HepG2 (cell line): ENCODE measurements around the gene GRAMD1B. TPM values are rescaled to one million over a fixed set of nuclear protein-coding genes. Genes with fewer than 3 reads are reported as not detected.
"Not testable (repeated sequence)": the region's sequence is repeated elsewhere in the genome, so short reads cannot be mapped to it uniquely, and the experiment has no call there.

Source experiments
- ATAC-seq: fragments of 200-7000 bp; cut with Tn5 transposase; 3 replicates; pipeline ENCODE4 v1.9.1; 2020; ENCODE audit warnings: mild to moderate bottlenecking, moderate library complexity
- BruUV-seq: library from RNA; stranded (reverse); fragments of 400-500 nt; replicated peaks from 2 replicates; lab custom pipeline; 2021; lab: Mats Ljungman, UMichigan
- CTCF ChIA-PET: fragments of 300-600 bp; formaldehyde crosslinking; extraction: SDS; loops from one replicate; lab custom pipeline; 2021; ENCODE audit warnings: low total read pairs, inconsistent platforms, low intra/inter-chr PET ratio; lab: Yijun Ruan, JAX
- POLR2A ChIA-PET: fragments of 350-600 bp; sonication (Branson Sonifier 250); formaldehyde crosslinking; loops from one replicate; lab custom pipeline; 2020; ENCODE audit warnings: antibody characterized with exemption, inconsistent platforms; lab: Yijun Ruan, JAX
- DNase-seq: peaks from one replicate; pipeline ENCODE4 v3.0.0-alpha.2; 2015; ENCODE audit warnings: low spot score
- FAIRE-seq: peaks from 3 replicates; lab custom pipeline; 2011; peaks lifted over from hg19 to GRCh38; lab: Jason Lieb, UNC
- H2AFZ ChIP-seq: one replicate; pipeline ENCODE4 v1.6.1; 2011; ENCODE audit warnings: low read length, inconsistent platforms
- H3K27ac ChIP-seq: fragments of 300-600 bp; 3 replicates; pipeline ENCODE4 v1.8.0; 2011; ENCODE audit warnings: mixed run types, mild to moderate bottlenecking, mixed read lengths, low read length, inconsistent platforms; ENCODE audit not compliant: insufficient read depth; ENCODE audit errors: extremely low read length
- H3K27me3 ChIP-seq, 2 experiments: fragments of 200-600 bp in 1 of 2; 2 replicates in 1 of 2; 3 replicates in 1 of 2; pipeline versions ENCODE4 v1.6.0 to v1.8.0; 2011; ENCODE audit warnings: low read length in 2 of 2, mild to moderate bottlenecking in 2 of 2, moderate library complexity in 2 of 2, inconsistent platforms in 1 of 2; ENCODE audit not compliant: insufficient read depth in 2 of 2, control insufficient read depth in 1 of 2
- H3K36me3 ChIP-seq, 2 experiments: fragments of 200-600 bp in 1 of 2; replicated peaks in 1 of 2; 2 replicates in 1 of 2; 3 replicates in 1 of 2; pipeline versions ENCODE4 v1.5.1 to v1.8.0; 2011; ENCODE audit warnings: low read length in 2 of 2, inconsistent platforms in 1 of 2; ENCODE audit not compliant: insufficient read depth in 2 of 2, control insufficient read depth in 1 of 2
- H3K4me1 ChIP-seq: 2 replicates; pipeline ENCODE4 v1.5.1; 2012; ENCODE audit warnings: low read length, inconsistent platforms; ENCODE audit not compliant: insufficient read depth
- H3K4me2 ChIP-seq: 2 replicates; pipeline ENCODE4 v1.6.0; 2011; ENCODE audit warnings: low read depth, low read length, inconsistent platforms
- H3K4me3 ChIP-seq, 3 experiments: fragments of 200-600 bp in 1 of 3; sonication (generic), shearing (Covaris generic) in 1 of 3; replicated peaks in 1 of 3; 2 replicates each; pipeline ENCODE4 v1.5.1; 2011 to 2016; ENCODE audit warnings: low read length in 3 of 3, inconsistent platforms in 2 of 3, low read depth in 2 of 3, mild to moderate bottlenecking in 2 of 3, control low read depth in 1 of 3, mixed read lengths in 1 of 3; ENCODE audit not compliant: insufficient read depth in 1 of 3
- H3K79me2 ChIP-seq: one replicate; pipeline ENCODE4 v1.6.1; 2011; ENCODE audit warnings: low read length, inconsistent platforms; ENCODE audit not compliant: insufficient read depth
- H3K9ac ChIP-seq: 2 replicates; pipeline ENCODE4 v1.6.0; 2011; ENCODE audit warnings: mild to moderate bottlenecking, low read depth, low read length, inconsistent platforms; ENCODE audit not compliant: insufficient read depth
- H3K9me3 ChIP-seq: 2 replicates; pipeline ENCODE4 v1.5.1; 2012; ENCODE audit warnings: mild to moderate bottlenecking, low read length
- H4K20me1 ChIP-seq: 2 replicates; pipeline ENCODE4 v1.6.0; 2011; ENCODE audit warnings: inconsistent platforms, mild to moderate bottlenecking, low read length, moderate library complexity; ENCODE audit not compliant: insufficient read depth
- ATF1 ChIP-seq: IDR thresholded peaks from 2 replicates; pipeline ENCODE4 v1.6.1; 2016; ENCODE audit warnings: mild to moderate bottlenecking, control low read depth
- NR2F2 ChIP-seq: IDR thresholded peaks from 2 replicates; pipeline ENCODE4 v1.6.1; 2012; ENCODE audit warnings: low read depth, inconsistent platforms, borderline replicate concordance
- XBP1 ChIP-seq: sonication (generic); formaldehyde crosslinking; IDR thresholded peaks from 2 replicates; pipeline ENCODE4 v1.5.0; 2020; ENCODE audit warnings: missing genetic modification reagents
- ZNF619 ChIP-seq: sonication (generic); formaldehyde crosslinking; IDR thresholded peaks from 2 replicates; pipeline ENCODE4 v1.4.0; 2020; ENCODE audit warnings: mild to moderate bottlenecking, missing genetic modification reagents
- WGBS: methylation state at CpG from one replicate; pipeline ENCODE4 v1.1.6; 2017; ENCODE audit warnings: low lambda C conversion rate; 5-methylcytosine and 5-hydroxymethylcytosine counted together
- in situ Hi-C: cut with HindIII; loops from 2 replicates; pipeline ENCODE4 v1.10.0; 2017; ENCODE audit warnings: low pct_unique_long_range_greater_than_20kb; ENCODE audit not compliant: extremely low pct_ligation_motif_present
- intact Hi-C: fragments of 100-400 bp; cut with micrococcal nuclease; formaldehyde crosslinking; loops from one replicate; pipeline ENCODE4 v1.10.0; 2022; ENCODE audit not compliant: unreplicated experiment
- polyA plus RNA-seq, 8 experiments: library from polyadenylated mRNA; depleted of rRNA in 3 of 8; stranded (reverse) in 7 of 8; unstranded in 1 of 8; fragments of >200 nt; fragmentation: Illumina TruSeq in 4 of 8; extraction: Trizol in 4 of 8; gene quantifications; 2 replicates each; pipeline versions ENCODE4 v1.2.1 to v1.2.3, GENCODE V29; 2011 to 2016; ENCODE audit warnings: low read depth in 4 of 8, missing spikeins in 1 of 8, mixed read lengths in 1 of 8; ENCODE audit not compliant: insufficient read depth in 1 of 8
- total RNA-seq, 5 experiments: library from RNA; depleted of rRNA; stranded (reverse); fragments of >200 nt; fragmentation: Illumina TruSeq; extraction: Trizol; gene quantifications; 2 replicates each; pipeline ENCODE4 v1.2.3, GENCODE V29; 2016; ENCODE audit warnings: low read depth in 1 of 5

The GRAMD1B gene
- total and polyA plus RNA-seq, 2 of the 13 experiments (the other 11 are each of a cell fraction or from before 2014, with no cell fraction given), result 0.12 TPM; not detected in 1

DNA sequence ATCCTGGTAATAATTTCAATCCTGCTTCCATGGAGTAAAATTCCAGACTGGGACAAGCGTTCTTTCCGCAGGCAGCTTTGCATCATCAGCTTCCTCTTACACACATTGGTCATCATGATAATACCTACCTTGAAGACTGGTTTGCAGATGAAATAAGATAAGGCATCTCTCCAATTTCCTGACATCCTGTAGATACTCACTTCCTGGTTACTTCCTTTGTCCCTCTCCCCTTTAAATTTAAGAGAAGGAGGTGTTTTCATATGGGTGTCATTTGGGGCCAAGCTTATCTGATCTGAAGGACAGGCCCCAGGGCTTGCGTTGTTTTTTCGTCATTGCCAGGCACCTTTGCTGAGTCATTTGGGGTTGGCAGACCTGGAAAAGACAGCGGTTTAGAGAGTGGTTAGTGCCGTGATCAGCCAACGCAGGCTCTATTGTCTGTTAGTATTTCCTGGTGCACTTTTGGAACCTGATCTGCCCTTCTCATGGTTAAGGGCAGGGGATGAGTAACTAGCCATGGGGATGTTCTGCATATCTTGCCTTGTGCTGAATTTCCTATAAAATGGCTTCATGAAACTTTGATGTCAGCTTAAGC is 24.1 kb downstream of the GRAMD1B start (continued):
- TF ChIP-seq NR2F2 (no peak), XBP1 (no peak), ATF1 (CRISPR knock-in tag) (no peak)

DNA sequence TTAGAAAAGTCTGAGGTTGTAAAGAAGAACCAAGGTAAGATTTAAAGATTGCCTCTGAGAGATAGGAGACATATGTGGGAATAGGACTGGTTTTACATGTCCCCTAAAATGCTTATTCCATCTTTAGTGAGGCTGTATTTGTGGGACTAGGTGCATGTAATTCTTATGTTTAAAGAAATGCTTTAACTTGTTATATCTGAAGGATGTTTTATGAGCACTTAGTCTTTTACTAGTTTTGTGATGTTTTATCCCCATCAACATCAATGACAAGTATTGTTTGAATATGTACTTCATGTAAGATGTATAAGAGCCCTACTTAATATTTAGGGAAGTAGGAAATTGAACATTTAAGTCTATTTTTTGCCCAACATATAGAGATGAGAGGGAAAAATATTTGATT is 24.7 kb downstream of the GRAMD1B start:
- no peak overlapping the region for H3K4me3 ChIP-seq
- H3K27me3 ChIP-seq, result peaks cover 0 to 10% of the 10 kb centered on the region in 2 experiments; a peak in 2 of 5 replicates
- BruUV-seq, result no TSS peak
- H3K27ac ChIP-seq, result no peak overlapping the region
- no peak for ATAC-seq
- no peak overlapping the region for H2AFZ ChIP-seq
- H4K20me1 ChIP-seq, result no peaks in the 10 kb centered on the region
- H3K9me3 ChIP-seq, result no peaks in the 10 kb centered on the region
- ChIA-PET CTCF (no interaction called here), POLR2A (no interaction called here)
- no peak for TF ChIP-seq ZNF619 (CRISPR knock-in tag)
- intact Hi-C loops (no loop called here), in situ Hi-C loops (no loop called here)
- H3K9ac ChIP-seq, result no peak overlapping the region
- no peaks in the 10 kb centered on the region for H3K79me2 ChIP-seq
- no peak for FAIRE-seq
- DNase-seq, result no peak
- H3K4me2 ChIP-seq, result no peak overlapping the region
- no peaks in the 10 kb centered on the region for H3K36me3 ChIP-seq
- H3K4me1 ChIP-seq, result no peaks in the 10 kb centered on the region

DNA sequence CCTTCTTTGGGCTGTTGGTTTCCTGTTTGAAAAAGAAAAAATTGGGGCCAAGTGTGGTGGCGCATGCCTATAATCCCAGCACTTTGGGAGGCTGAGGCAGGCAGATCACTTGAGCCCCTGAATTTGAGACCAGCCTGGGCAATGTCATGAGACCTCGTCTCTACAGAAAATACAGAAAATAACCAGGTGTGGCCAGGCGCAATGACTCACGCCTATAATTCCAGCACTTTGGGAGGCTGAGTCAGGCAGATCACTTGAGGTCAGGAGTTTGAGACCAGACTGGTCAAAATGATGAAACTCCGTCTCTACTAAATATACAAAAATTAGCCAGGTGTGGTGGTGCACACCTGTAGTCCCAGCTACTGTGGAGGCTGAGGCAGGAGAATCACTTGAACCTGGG is 26.4 kb downstream of the GRAMD1B start:
- H3K27ac ChIP-seq, H3K4me3 ChIP-seq, POLR2A ChIA-PET, H4K20me1 ChIP-seq, in situ Hi-C loops, H3K27me3 ChIP-seq, H3K4me1 ChIP-seq, H3K4me2 ChIP-seq, intact Hi-C loops, H3K36me3 ChIP-seq, FAIRE-seq, CTCF ChIA-PET, H3K79me2 ChIP-seq, ATAC-seq, H3K9ac ChIP-seq, BruUV-seq, H2AFZ ChIP-seq, H3K9me3 ChIP-seq, DNase-seq: not testable (repeated sequence)
- WGBS, result 29% methylated on average over 5 of the region's 5 CpGs
